GM12872 (cell line): ENCODE results near the gene RGS6.

Source experiments
- TF ChIP-seq, protein P1 (sequence below): IDR thresholded peaks from 3 replicates; pipeline ENCODE4 v1.5.1; 2011; ENCODE audit warnings: low read depth, mild to moderate bottlenecking, low read length, moderate library complexity; ENCODE audit not compliant: insufficient read depth

The RGS6 gene

DNA sequence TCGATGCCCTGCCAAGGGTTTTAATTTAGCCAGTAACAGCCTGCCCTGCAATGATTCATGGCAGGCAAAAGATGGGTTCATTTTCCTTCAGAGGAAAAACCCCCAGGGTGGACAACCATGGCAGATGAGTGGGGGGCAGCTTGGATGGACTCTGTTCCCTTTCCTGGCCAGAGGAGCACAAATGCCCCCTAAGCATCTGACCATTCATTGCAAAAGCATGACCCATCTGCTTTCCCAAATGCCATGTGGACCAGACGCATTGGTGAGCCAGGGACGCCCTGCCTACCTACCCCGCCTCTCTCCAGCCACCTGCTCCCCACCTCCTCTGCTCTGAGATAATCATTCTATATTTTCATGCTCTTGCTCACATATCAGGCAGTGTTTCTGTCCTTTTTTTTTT lies 679.8 kb downstream of the RGS6 start:
- TF ChIP-seq, protein P1, sequence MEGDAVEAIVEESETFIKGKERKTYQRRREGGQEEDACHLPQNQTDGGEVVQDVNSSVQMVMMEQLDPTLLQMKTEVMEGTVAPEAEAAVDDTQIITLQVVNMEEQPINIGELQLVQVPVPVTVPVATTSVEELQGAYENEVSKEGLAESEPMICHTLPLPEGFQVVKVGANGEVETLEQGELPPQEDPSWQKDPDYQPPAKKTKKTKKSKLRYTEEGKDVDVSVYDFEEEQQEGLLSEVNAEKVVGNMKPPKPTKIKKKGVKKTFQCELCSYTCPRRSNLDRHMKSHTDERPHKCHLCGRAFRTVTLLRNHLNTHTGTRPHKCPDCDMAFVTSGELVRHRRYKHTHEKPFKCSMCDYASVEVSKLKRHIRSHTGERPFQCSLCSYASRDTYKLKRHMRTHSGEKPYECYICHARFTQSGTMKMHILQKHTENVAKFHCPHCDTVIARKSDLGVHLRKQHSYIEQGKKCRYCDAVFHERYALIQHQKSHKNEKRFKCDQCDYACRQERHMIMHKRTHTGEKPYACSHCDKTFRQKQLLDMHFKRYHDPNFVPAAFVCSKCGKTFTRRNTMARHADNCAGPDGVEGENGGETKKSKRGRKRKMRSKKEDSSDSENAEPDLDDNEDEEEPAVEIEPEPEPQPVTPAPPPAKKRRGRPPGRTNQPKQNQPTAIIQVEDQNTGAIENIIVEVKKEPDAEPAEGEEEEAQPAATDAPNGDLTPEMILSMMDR: no peak

DNA sequence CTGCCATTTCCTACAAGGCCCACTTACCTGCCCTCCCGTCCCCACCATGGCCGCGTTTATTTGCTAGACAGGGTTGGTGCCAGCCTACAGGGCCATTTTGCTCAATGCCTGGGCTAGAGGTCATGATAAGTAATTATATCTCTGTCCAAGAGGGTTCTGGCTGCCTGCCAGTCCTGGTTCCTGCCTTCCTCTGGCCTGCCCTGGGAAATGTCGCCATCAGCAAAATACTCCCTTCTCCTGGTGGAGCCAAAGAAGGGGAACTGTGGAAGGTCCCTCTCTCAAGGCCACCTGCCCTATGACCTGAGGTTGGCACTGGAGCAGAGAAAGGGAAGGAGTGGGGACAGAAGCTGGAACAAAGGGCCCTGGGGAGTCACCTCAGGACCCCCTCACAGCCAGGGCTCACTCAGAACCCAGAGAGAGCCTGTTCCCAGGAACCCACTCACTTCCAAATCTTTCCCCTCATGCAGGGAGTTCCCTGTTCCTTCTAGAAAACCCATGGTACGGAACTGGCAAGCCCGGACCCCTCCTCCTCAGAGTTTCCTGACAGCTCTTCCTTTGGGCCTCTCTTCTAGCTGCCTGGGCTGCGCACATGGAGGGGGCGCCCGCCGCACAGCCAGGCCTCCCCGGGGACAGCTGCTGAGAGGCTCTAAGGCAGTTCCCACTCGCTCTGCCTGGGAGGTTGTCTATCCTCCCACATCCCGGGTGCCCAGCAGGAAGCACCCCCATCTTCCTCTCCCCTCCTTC lies 681.2 kb downstream of the RGS6 start:
- TF ChIP-seq, protein P1: no peak

DNA sequence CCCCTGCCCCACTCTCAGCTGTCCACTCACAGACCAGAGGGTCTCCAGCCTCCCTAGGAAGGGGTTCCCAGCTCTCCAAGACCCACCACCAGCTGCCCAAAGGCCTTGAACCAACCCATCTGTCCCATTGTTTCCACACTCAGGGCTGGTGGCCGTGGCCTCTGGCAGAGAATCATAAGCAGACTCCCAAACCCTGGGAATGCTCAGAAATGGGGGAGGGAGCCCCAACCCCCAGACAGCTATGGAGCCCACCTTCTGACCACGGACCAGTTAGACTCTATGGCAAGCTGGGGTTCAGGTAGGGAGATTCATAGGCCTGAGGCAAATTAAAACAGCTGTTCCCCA lies 681.7 kb downstream of the RGS6 start:
- TF ChIP-seq, protein P1: no peak

DNA sequence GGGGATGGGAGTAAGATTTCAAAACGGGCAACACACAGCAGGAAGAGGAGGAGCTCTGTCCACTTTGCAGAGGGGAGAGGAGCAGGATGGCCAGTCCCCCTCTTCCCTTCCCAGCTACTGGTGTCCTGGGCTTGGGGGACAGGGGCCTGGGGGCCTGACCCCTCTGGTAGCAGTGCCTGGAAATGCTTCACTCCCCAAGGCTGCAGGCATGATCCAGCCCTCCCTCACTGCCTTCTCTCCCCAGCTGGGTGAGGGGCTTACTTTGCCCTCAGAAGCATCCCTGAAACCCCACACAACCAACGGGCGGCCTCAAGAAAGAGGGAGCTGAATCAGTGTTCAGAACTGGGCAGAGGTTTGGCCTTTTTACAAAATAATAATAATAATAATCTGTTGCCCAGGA lies 682.1 kb downstream of the RGS6 start:
- TF ChIP-seq, protein P1: no peak

DNA sequence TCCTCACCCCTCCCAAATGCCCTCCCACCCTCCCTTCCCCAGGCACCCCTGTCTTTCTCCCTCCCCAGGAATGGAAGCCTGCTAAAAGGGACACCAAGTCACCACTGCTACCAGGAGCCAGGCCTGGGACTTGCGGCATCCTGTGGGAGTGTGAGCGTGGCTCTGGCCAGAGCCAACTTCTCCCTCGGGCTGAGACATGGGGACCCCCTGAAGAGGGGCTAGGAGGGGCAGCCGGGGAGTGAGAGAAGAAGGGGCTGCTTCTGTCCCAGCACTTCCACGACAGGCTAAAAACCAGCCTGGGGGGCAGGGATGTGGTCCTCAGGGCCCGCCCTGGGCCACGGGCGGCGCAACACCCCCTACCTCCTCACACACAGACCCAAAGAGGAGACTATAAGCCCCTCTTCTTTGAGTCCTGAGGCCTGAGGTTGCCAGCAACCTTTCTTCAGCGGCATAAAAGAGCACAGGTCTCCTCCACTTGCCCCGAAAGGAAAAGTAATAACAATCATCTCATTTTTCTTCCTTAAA lies 682.7 kb downstream of the RGS6 start:
- TF ChIP-seq, protein P1: no peak

DNA sequence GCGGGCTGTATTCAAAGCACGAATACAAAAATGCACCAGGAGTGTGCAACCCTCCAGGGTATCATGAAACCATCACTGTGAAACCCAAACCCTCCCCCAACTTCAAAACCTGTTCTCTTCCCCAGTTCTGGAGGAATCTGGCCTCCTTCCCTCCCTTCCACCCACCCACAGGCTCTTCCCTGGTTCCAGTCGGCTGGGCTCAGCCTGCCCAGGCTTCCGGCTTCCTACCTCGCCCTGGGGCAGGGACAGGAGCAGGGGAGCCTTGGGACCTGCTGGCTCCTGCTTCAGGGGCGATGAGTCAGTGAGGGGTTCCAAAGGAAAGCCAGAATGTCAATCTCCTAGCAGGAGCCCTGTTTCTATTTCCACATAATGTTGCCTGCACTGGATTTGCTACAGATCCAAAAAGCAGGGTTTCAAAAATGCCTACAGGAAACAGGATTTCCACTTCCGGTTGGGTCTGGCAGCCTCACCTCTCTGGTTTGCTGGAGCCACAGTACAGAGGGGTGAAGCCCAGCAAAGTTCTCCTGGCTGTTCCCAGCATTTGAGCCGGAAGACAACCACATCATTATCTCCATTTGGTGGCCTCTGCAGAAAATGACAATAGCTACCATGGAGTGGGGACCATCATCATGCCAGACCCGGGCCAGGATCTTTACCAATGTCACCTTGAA lies 683.4 kb downstream of the RGS6 start:
- TF ChIP-seq, protein P1: no peak
